Body of pancreas (tissue), 4 donors: ENCODE results near the gene ARL16. TPM values are rescaled to one million over a fixed set of nuclear protein-coding genes. Genes with fewer than 3 reads are reported as not detected.

ENCODE experiments used
- ATAC-seq: fragments of 150-250 bp; one replicate; pipeline ENCODE4 v1.9.1; 2016
- DNase-seq, 4 donors: peaks; one replicate each; pipeline ENCODE4 v3.0.0-alpha.2; 2019
- H3K27ac ChIP-seq, 4 donors: fragments of 200-600 bp; sonication (generic); 1 replicate in 3 of 4; 2 replicates in 1 of 4; pipeline versions ENCODE4 v1.5.1 to v1.6.1; 2016 to 2019; ENCODE audit warnings: mild to moderate bottlenecking in 1 of 4, mixed read lengths in 1 of 4, moderate library complexity in 1 of 4
- H3K27me3 ChIP-seq, 2 donors: fragments of 200-600 bp; sonication (generic); one replicate each; pipeline ENCODE4 v1.6.0; 2016; ENCODE audit warnings: mild to moderate bottlenecking in 1 of 2
- H3K36me3 ChIP-seq, 2 donors: fragments of 200-600 bp; sonication (generic); replicated peaks in 1 of 2; 2 replicates each; pipeline ENCODE4 v1.5.1; 2016; ENCODE audit warnings: low read depth in 2 of 2; ENCODE audit not compliant: insufficient read depth in 1 of 2
- H3K4me1 ChIP-seq: fragments of 200-600 bp; sonication (generic); one replicate; pipeline ENCODE4 v1.6.0; 2016
- H3K4me3 ChIP-seq, 2 donors: fragments of 200-600 bp; sonication (generic); 1 replicate in 1 of 2; 2 replicates in 1 of 2; pipeline ENCODE4 v1.5.1; 2016 to 2019
- H3K9me3 ChIP-seq, 3 donors: fragments of 200-600 bp; sonication (generic); 1 replicate in 2 of 3; 2 replicates in 1 of 3; pipeline ENCODE4 v1.5.1; 2016
- CTCF ChIP-seq, 7 experiments: fragments of 450-650 bp in 4 of 7; fragments of 200-600 bp in 3 of 7; sonication (generic) in 3 of 7; IDR thresholded peaks; one replicate each; pipeline ENCODE4 v1.5.1; 2016 to 2019; ENCODE audit warnings: antibody characterized with exemption in 7 of 7
- POLR2A ChIP-seq, 3 donors: fragments of 450-650 bp; IDR thresholded peaks; one replicate each; pipeline ENCODE4 v1.6.1; 2016; ENCODE audit warnings: antibody characterized with exemption in 3 of 3, mild to moderate bottlenecking in 2 of 3
- WGBS, 2 donors: methylation state at CpG; one replicate each; pipeline ENCODE4 v1.1.5; 2017; 5-methylcytosine and 5-hydroxymethylcytosine counted together
- intact Hi-C: fragments of 100-400 bp; cut with DNase I; formaldehyde crosslinking; loops from one replicate; pipeline ENCODE4 v1.15.1; 2023
- total RNA-seq, 2 donors: library from RNA; depleted of rRNA; stranded (reverse); fragments of >200 nt; gene quantifications; one replicate each; pipeline ENCODE4 v1.1.0, GENCODE V29; 2016

ARL16 gene
- total RNA-seq, 2 donors from 2014 or later, result 22.8 to 47.1 TPM

- intact Hi-C loops, result loop anchor here (10.0 kb wide), 1 partner anchor 420 kb away; no protein-coding TSS in a partner anchor
Measured at GRCh38 chr17:81695211-81695610, 11.6 kb upstream of the ARL16 start.

GRCh38 chr17:81694810-81695209, 11.2 kb upstream of the ARL16 start:
- intact Hi-C loops, result loop anchor here (10.0 kb wide), 1 partner anchor 420 kb away; no protein-coding TSS in a partner anchor
- DNase-seq (no peak), ATAC-seq (no peak)
- TF ChIP-seq CTCF (IDR thresholded peaks at IDR 0.05) (no peak), POLR2A (IDR thresholded peaks at IDR 0.05) (no peak)
- no peak overlapping the region for H3K27ac ChIP-seq
- H3K4me3 ChIP-seq, result no peak overlapping the region
- WGBS, 2 donors, result 89 to 92% methylated on average over 9 to 18 of the region's 19 CpGs
- no peaks in the 10 kb centered on the region for H3K4me1 ChIP-seq
- H3K36me3 ChIP-seq, result peaks cover 9 to 49% of the 10 kb centered on the region in 2 donors
- no peaks in the 10 kb centered on the region for H3K9me3 ChIP-seq
- no peaks in the 10 kb centered on the region for H3K27me3 ChIP-seq

More at GRCh38 chr17:81695211-81695610, 11.6 kb upstream of the ARL16 start:
- Histone ChIP-seq H3K27ac (no peak overlapping the region), H3K9me3 (no peaks in the 10 kb centered on the region), H3K4me3 (no peak overlapping the region), H3K27me3 (no peaks in the 10 kb centered on the region), H3K4me1 (no peaks in the 10 kb centered on the region), H3K36me3 (peaks cover 9 to 49% of the 10 kb centered on the region in 2 donors)
- DNase-seq, result no peak
- ATAC-seq, result no peak
- 40 to 95% methylated on average over 1 to 6 of the region's 6 CpGs for WGBS, 2 donors
- no peak for TF ChIP-seq POLR2A (IDR thresholded peaks at IDR 0.05)
- no peak for TF ChIP-seq CTCF (IDR thresholded peaks at IDR 0.05)

GRCh38 chr17:81693509-81694210, 10.1 kb upstream of the ARL16 start:
- H3K27ac ChIP-seq, result no peak overlapping the region
- DNase-seq (no peak), ATAC-seq (no peak)
- no peaks in the 10 kb centered on the region for H3K9me3 ChIP-seq
- 87 to 90% methylated on average over 7 to 24 of the region's 35 CpGs for WGBS, 2 donors
- H3K4me3 ChIP-seq, result no peak overlapping the region
- no peak for TF ChIP-seq POLR2A (IDR thresholded peaks at IDR 0.05)
- no peak for TF ChIP-seq CTCF (IDR thresholded peaks at IDR 0.05)
- no peaks in the 10 kb centered on the region for H3K4me1 ChIP-seq
- H3K36me3 ChIP-seq, result peaks cover 9 to 51% of the 10 kb centered on the region in 2 donors
- no peaks in the 10 kb centered on the region for H3K27me3 ChIP-seq
- intact Hi-C loops, result loop anchor here (10.0 kb wide), 1 partner anchor 419 kb away; no protein-coding TSS in a partner anchor

GRCh38 chr17:81691608-81692007, 8.0 kb upstream of the ARL16 start:
- WGBS, 2 donors, result 95 to 98% methylated on average over 18 to 20 of the region's 20 CpGs
- H3K9me3 ChIP-seq, result no peaks in the 10 kb centered on the region
- intact Hi-C loops, result loop anchor here (10.0 kb wide), 1 partner anchor 417 kb away; no protein-coding TSS in a partner anchor
- ATAC-seq, result no peak
- no peak for DNase-seq
- TF ChIP-seq POLR2A (IDR thresholded peaks at IDR 0.05) (no peak), CTCF (IDR thresholded peaks at IDR 0.05) (no peak)
- no peak overlapping the region for H3K4me3 ChIP-seq
- H3K27ac ChIP-seq, result no peak overlapping the region
- no peaks in the 10 kb centered on the region for H3K4me1 ChIP-seq
- H3K36me3 ChIP-seq, result peaks cover 7 to 48% of the 10 kb centered on the region in 2 donors
- H3K27me3 ChIP-seq, result no peaks in the 10 kb centered on the region
